NT2/D1 (cell line): ENCODE measurements around the gene NTN1.

ENCODE experiments used
- DNase-seq: peaks from one replicate; pipeline ENCODE4 v3.0.0-alpha.2; 2011; ENCODE audit warnings: low read depth, low spot score
- H3K27me3 ChIP-seq: 2 replicates; pipeline ENCODE4 v1.6.0; 2011; ENCODE audit warnings: mild to moderate bottlenecking; ENCODE audit not compliant: insufficient read length, insufficient read depth
- H3K36me3 ChIP-seq: 2 replicates; pipeline ENCODE4 v1.6.1; 2011; ENCODE audit warnings: mild to moderate bottlenecking, low read length, mixed read lengths; ENCODE audit not compliant: insufficient read depth, insufficient read length
- H3K4me1 ChIP-seq: 2 replicates; pipeline ENCODE4 v1.5.1; 2011; ENCODE audit not compliant: insufficient read depth, insufficient read length
- H3K4me3 ChIP-seq: 2 replicates; pipeline ENCODE4 v1.5.1; 2011; ENCODE audit warnings: low read depth; ENCODE audit not compliant: insufficient read length
- H3K9ac ChIP-seq: 2 replicates; pipeline ENCODE4 v1.6.0; 2011; ENCODE audit warnings: low read depth; ENCODE audit not compliant: insufficient read length
- H3K9me3 ChIP-seq: 2 replicates; pipeline ENCODE4 v1.5.1; 2011; ENCODE audit warnings: mild to moderate bottlenecking, low read length; ENCODE audit not compliant: insufficient read depth
- SUZ12 ChIP-seq: IDR thresholded peaks from 2 replicates; pipeline ENCODE4 v1.6.1; 2011; ENCODE audit not compliant: insufficient read length, insufficient read depth; ENCODE audit errors: extremely low read depth
- YY1 ChIP-seq: IDR thresholded peaks from 2 replicates; pipeline ENCODE4 v1.6.1; 2011; ENCODE audit not compliant: insufficient read length, insufficient read depth
- ZNF274 ChIP-seq: IDR thresholded peaks from 2 replicates; pipeline ENCODE4 v1.6.1; 2011; ENCODE audit warnings: mild to moderate bottlenecking, low read depth, low read length

Gene NTN1

DNA sequence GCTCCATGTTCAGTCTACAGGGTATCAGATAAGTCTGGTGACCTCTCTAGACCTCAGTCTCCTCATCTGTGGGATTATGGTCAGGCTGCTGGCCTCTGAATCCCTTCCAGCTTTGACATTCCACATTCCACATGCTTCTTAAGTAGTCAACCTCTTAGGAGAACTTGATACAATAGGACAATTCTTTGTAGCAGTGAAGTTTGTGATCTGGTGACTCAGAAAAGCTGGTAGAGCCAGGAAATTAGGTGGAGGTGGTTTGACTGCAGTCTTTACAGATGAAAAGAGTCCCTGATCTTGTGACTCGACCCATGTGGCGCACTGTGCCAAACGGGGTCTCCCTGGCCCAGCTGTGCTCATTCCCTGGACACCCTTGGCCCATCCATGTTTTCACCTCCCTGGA is 147.8 kb downstream of the NTN1 start:
- DNase-seq: no peak
- H3K9ac ChIP-seq: no peak overlapping the region

DNA sequence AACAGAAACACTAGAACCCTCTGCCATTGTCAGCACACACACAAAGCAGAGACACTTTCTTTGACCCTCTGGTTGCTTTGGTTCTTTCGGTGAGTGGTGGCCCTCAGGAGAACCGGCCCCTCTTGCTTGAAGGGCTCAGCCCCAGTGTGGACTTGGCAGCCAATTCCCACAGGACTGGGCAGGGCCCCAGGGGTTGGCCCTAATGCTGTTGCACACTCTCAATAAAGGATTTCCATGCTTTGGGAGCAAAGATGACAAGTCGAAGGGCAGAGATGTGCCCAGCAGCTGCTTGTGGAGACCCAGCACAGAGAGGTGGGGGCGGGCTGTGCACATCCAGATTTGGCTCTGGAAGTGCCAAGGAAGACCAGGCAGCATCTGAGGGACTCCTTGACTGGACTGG is 149.0 kb downstream of the NTN1 start:
- no peaks in the 10 kb centered on the region for H3K27me3 ChIP-seq
- no peaks in the 10 kb centered on the region for H3K36me3 ChIP-seq
- TF ChIP-seq YY1 (no peak), SUZ12 (no peak), ZNF274 (no peak)
- no peak overlapping the region for H3K4me3 ChIP-seq
- H3K9me3 ChIP-seq: no peaks in the 10 kb centered on the region
- no peak for DNase-seq
- H3K4me1 ChIP-seq: no peaks in the 10 kb centered on the region
- H3K9ac ChIP-seq: no peak overlapping the region

More for the DNA sequence above, 147.8 kb downstream of the NTN1 start:
- Histone ChIP-seq H3K4me3 (no peak overlapping the region), H3K4me1 (no peaks in the 10 kb centered on the region), H3K27me3 (no peaks in the 10 kb centered on the region), H3K9me3 (no peaks in the 10 kb centered on the region), H3K36me3 (no peaks in the 10 kb centered on the region)
- no peak for TF ChIP-seq YY1
- TF ChIP-seq ZNF274: no peak
- no peak for TF ChIP-seq SUZ12

DNA sequence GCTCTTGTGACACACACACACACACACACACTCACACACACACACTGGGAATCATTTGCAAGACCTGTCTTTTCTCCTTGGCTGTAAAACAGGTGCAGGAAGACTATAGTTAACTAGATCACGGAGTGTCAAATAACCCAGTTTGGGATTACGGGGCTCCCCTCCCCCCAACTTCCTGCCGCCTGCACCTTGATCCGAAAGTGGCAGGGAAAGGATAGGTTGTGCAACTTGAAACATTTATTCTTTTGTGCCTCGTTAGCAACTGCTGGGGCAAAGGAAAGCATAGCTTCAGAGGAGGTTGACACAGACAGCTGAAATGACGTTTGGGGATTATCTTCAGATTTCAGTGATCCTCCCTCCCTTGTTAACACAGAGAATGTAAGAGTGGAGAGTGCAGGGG is 149.5 kb downstream of the NTN1 start:
- H3K9ac ChIP-seq: no peak overlapping the region
- no peak overlapping the region for H3K4me3 ChIP-seq
- DNase-seq: no peak
- no peak for TF ChIP-seq SUZ12
- H3K36me3 ChIP-seq: no peaks in the 10 kb centered on the region
- no peaks in the 10 kb centered on the region for H3K4me1 ChIP-seq
- H3K9me3 ChIP-seq: no peaks in the 10 kb centered on the region
- no peaks in the 10 kb centered on the region for H3K27me3 ChIP-seq

DNA sequence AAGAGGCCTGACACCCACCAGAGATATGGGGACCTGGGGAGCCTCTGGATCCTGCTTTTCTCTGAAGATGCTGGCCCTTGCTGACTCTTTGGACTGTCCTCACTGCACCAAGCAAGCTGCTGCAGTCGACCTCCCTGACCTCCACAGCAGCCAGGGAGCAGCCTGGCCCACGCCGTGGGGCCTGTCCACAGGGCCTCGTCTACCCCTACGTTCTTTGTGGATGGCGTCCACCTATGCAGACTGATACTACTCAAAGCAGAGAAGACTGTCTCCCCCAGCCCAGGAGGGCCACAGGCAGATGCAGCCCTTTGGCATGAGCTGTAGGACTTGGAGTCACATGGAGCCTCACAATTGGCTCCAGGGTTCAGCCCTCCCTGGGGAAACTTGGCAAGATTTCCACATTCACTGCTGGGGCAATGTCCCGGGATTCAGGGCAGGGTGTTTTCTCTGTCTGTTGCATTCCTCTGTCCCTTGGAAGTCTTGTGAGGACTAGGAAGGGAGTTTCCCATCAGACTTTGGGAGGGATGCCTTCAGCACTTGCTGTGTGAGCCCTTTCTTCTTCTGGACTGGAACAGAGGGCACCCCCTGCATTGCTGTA is 152.2 kb downstream of the NTN1 start:
- Histone ChIP-seq H3K9ac (no peak overlapping the region), H3K4me3 (no peak overlapping the region), H3K9me3 (no peaks in the 10 kb centered on the region), H3K4me1 (peaks cover 6% of the 10 kb centered on the region), H3K36me3 (no peaks in the 10 kb centered on the region), H3K27me3 (no peaks in the 10 kb centered on the region)
- no peak for TF ChIP-seq SUZ12
- no peak for TF ChIP-seq YY1
- DNase-seq: no peak

DNA sequence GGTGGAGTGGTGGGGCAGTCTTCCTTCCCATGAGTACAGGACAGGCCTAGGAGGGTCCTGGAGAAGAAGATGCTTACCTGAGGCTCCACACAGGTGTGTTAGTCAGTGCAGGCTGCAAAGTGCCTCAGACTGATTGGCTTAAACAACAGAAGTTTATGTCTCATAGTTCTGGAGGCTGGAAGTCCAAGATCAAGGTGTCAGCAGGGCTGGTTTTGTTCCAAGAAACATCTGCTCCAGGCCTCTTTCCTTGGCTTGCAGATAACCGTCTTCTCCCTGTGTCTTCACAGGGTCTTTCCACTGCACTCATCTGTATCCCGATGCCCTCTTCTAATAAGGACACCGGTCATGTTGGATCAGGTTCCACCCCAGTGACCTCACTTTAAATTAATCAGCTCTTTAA is 153.0 kb downstream of the NTN1 start:
- TF ChIP-seq SUZ12: no peak
- no peak for TF ChIP-seq ZNF274
- no peak for TF ChIP-seq YY1
- peaks cover 9% of the 10 kb centered on the region for H3K4me1 ChIP-seq
- no peak overlapping the region for H3K4me3 ChIP-seq
- no peak overlapping the region for H3K9ac ChIP-seq
- no peaks in the 10 kb centered on the region for H3K27me3 ChIP-seq
- DNase-seq: no peak
- no peaks in the 10 kb centered on the region for H3K9me3 ChIP-seq
- H3K36me3 ChIP-seq: no peaks in the 10 kb centered on the region

DNA sequence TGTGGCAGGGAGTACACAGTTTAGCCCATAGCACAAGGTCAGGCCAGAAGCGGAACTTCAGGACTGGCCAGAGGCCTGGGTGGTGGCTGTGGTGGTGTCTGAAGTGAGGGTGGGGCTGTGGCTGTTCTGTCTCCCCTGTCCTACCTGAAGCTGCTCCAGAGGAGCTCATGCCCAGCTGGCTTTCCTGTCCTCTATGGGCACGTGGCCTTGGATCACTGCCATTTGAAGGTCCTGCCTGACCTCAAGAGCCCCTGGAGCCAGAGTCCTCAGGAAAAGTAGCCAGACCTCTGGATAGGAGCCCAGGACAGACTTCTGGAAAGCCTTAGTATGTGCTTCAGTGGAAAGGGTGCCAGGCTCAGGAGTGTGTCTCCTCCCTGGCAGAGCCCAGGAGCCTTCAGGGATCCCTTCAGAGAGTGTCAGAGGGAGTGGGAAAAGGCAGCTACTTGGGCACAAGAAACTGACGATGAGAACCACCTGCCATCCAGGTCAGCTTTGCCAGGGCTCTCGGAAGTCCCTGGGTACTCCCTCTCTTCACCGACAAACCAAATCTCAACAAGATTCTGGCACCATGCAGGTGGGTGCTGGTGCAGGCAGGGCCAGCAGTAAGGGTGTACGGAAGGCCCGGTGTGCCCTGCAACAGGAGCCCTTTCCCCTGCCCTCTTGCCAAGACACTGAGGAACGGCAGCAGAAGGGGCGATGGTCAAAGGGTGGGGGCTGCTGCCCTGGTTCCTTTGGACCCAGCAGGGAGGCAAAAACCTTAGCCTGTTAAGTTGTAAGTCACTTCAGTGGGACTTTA is 153.7 kb downstream of the NTN1 start:
- TF ChIP-seq YY1 (no peak), ZNF274 (no peak), SUZ12 (no peak)

DNA sequence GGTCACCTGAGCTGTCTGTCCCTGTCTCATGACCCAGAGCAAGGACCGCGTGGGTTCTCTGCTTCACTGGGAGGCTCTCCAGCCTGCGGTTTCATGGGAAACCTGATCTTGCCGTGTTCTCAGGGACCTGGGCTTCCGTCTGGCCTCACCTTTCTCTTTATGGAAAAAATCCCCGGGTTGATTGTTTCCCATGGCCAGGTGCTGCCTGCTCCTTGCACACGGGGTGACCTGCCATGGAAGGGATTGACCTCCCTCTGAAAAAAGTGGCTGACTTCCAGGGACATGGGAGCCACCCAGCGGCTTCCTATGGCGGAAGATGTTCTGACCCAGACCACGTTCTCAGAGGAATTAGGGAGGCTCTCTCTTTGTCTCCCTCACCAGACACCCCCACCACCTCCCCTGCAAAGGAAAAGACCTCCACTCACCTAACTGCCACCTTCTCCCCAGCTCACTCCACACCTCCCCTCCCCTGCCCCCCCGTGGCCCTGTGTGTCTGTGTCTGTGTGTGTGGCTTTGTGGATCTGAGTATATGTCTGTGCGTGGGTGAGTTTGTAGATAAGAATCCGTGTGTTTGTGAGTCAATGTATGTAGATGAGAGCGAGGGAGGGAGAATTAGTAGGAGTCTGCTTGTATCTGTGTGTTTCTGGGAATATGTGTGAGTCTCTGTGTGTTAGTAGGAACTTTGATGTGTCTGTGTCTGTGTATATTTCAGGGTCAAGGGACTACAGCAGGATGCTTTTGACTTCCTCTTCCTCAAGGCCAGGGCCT is 154.6 kb downstream of the NTN1 start:
- H3K9ac ChIP-seq: no peak overlapping the region
- no peak for DNase-seq
- TF ChIP-seq YY1: no peak
- TF ChIP-seq SUZ12: no peak
- no peak for TF ChIP-seq ZNF274
- peaks cover 9% of the 10 kb centered on the region for H3K4me1 ChIP-seq
- H3K9me3 ChIP-seq: no peaks in the 10 kb centered on the region
- no peaks in the 10 kb centered on the region for H3K36me3 ChIP-seq
- H3K4me3 ChIP-seq: no peak overlapping the region
- H3K27me3 ChIP-seq: no peaks in the 10 kb centered on the region

More for the DNA sequence above, 153.7 kb downstream of the NTN1 start:
- H3K9me3 ChIP-seq: no peaks in the 10 kb centered on the region
- no peaks in the 10 kb centered on the region for H3K36me3 ChIP-seq
- H3K4me3 ChIP-seq: no peak overlapping the region
- peaks cover 9% of the 10 kb centered on the region for H3K4me1 ChIP-seq
- no peaks in the 10 kb centered on the region for H3K27me3 ChIP-seq
- DNase-seq: no peak
- no peak overlapping the region for H3K9ac ChIP-seq
